ENCODE results near the gene SP1.

DNA sequence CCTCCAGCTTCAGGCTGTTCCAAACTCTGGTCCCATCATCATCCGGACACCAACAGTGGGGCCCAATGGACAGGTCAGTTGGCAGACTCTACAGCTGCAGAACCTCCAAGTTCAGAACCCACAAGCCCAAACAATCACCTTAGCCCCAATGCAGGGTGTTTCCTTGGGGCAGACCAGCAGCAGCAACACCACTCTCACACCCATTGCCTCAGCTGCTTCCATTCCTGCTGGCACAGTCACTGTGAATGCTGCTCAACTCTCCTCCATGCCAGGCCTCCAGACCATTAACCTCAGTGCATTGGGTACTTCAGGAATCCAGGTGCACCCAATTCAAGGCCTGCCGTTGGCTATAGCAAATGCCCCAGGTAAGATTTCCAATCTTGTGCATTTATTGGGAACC is 3.3 kb downstream of the SP1 start:
- TF ChIP-seq EZH2phosphoT487 (IDR thresholded peaks at IDR 0.05; ENCODE audit: unreplicated experiment), result no peak
- TF ChIP-seq, protein P1, sequence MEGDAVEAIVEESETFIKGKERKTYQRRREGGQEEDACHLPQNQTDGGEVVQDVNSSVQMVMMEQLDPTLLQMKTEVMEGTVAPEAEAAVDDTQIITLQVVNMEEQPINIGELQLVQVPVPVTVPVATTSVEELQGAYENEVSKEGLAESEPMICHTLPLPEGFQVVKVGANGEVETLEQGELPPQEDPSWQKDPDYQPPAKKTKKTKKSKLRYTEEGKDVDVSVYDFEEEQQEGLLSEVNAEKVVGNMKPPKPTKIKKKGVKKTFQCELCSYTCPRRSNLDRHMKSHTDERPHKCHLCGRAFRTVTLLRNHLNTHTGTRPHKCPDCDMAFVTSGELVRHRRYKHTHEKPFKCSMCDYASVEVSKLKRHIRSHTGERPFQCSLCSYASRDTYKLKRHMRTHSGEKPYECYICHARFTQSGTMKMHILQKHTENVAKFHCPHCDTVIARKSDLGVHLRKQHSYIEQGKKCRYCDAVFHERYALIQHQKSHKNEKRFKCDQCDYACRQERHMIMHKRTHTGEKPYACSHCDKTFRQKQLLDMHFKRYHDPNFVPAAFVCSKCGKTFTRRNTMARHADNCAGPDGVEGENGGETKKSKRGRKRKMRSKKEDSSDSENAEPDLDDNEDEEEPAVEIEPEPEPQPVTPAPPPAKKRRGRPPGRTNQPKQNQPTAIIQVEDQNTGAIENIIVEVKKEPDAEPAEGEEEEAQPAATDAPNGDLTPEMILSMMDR (conservative IDR thresholded peaks at IDR 0.05; ENCODE audit: low read depth in 2 of 2), result no peak
- no peak for TF ChIP-seq ZNF331 (CRISPR knock-in tag; IDR thresholded peaks at IDR 0.05; ENCODE audit: low read depth)
- TF ChIP-seq POLR2AphosphoS5 (IDR thresholded peaks at IDR 0.05; ENCODE audit: low read depth), result no peak
- TF ChIP-seq, protein P2, sequence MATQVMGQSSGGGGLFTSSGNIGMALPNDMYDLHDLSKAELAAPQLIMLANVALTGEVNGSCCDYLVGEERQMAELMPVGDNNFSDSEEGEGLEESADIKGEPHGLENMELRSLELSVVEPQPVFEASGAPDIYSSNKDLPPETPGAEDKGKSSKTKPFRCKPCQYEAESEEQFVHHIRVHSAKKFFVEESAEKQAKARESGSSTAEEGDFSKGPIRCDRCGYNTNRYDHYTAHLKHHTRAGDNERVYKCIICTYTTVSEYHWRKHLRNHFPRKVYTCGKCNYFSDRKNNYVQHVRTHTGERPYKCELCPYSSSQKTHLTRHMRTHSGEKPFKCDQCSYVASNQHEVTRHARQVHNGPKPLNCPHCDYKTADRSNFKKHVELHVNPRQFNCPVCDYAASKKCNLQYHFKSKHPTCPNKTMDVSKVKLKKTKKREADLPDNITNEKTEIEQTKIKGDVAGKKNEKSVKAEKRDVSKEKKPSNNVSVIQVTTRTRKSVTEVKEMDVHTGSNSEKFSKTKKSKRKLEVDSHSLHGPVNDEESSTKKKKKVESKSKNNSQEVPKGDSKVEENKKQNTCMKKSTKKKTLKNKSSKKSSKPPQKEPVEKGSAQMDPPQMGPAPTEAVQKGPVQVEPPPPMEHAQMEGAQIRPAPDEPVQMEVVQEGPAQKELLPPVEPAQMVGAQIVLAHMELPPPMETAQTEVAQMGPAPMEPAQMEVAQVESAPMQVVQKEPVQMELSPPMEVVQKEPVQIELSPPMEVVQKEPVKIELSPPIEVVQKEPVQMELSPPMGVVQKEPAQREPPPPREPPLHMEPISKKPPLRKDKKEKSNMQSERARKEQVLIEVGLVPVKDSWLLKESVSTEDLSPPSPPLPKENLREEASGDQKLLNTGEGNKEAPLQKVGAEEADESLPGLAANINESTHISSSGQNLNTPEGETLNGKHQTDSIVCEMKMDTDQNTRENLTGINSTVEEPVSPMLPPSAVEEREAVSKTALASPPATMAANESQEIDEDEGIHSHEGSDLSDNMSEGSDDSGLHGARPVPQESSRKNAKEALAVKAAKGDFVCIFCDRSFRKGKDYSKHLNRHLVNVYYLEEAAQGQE (IDR thresholded peaks at IDR 0.05; ENCODE audit: unreplicated experiment), result no peak
- TF ChIP-seq EZH2 (IDR thresholded peaks at IDR 0.05; ENCODE audit: low read depth, unreplicated experiment), result no peak
- no peak for TF ChIP-seq JUNB (IDR thresholded peaks at IDR 0.05; ENCODE audit: unreplicated experiment)

Measured in GM23338 (cell line).